Right lobe of liver (tissue), 4 donors: ENCODE measurements around the gene ANK2.

Experiments
- POLR2A ChIP-seq: fragments of 450-650 bp; IDR thresholded peaks from one replicate; pipeline ENCODE4 v1.6.1; 2017; ENCODE audit warnings: antibody characterized with exemption, mild to moderate bottlenecking
- TF ChIP-seq, protein P1 (sequence below), 4 donors: fragments of 200-600 bp in 3 of 4; fragments of 450-650 bp in 1 of 4; IDR thresholded peaks; one replicate each; pipeline versions ENCODE4 v1.5.1 to v1.8.0; 2016 to 2022; ENCODE audit warnings: antibody characterized with exemption in 4 of 4, mild to moderate bottlenecking in 2 of 4
- donor health status: DM: no; HTN: no; CAD: no.
- donor health status: DM: no; HTN: no; CAD: no.
- donor health status: DM: no; HTN: yes; CAD: no.

DNA sequence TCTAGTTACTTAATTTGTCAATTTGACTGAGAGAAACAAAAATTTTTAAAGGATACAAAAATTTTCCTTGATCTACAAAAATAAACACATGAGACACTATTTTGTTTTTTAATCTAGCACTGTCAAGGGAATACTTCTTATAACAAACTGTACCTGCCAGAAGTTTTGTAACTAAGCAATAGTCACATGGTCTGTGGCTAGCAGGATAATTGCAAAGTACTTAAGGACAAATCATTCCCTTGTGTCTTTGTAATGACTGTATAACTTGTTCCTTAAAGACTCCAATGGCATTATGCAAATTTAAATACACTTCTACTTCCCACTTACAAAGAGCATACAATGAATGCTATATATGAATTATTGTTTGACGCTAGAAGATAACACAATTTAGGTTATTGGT, 25.1 kb upstream of the ANK2 start:
- TF ChIP-seq, protein P1, sequence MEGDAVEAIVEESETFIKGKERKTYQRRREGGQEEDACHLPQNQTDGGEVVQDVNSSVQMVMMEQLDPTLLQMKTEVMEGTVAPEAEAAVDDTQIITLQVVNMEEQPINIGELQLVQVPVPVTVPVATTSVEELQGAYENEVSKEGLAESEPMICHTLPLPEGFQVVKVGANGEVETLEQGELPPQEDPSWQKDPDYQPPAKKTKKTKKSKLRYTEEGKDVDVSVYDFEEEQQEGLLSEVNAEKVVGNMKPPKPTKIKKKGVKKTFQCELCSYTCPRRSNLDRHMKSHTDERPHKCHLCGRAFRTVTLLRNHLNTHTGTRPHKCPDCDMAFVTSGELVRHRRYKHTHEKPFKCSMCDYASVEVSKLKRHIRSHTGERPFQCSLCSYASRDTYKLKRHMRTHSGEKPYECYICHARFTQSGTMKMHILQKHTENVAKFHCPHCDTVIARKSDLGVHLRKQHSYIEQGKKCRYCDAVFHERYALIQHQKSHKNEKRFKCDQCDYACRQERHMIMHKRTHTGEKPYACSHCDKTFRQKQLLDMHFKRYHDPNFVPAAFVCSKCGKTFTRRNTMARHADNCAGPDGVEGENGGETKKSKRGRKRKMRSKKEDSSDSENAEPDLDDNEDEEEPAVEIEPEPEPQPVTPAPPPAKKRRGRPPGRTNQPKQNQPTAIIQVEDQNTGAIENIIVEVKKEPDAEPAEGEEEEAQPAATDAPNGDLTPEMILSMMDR (IDR thresholded peaks at IDR 0.05), result no peak
- no peak for TF ChIP-seq POLR2A
